CD8-positive, alpha-beta memory T cell (primary cell): ENCODE results near the gene ABLIM2. TPM values are rescaled to one million over a fixed set of nuclear protein-coding genes. Genes with fewer than 3 reads are reported as not detected.

ENCODE experiments used
- CTCF ChIA-PET: fragments of 350-600 bp; sonication (Branson Sonifier 250); formaldehyde crosslinking; loops from one replicate; lab custom pipeline; 2021; ENCODE audit warnings: antibody characterized with exemption; lab: Charles Lee
- POLR2A ChIA-PET: fragments of 350-600 bp; sonication (Branson Sonifier 250); formaldehyde crosslinking; loops from one replicate; lab custom pipeline; 2021; ENCODE audit warnings: antibody characterized with exemption; lab: Charles Lee
- DNase-seq, 5 donors: peaks; one replicate each; pipeline versions ENCODE4 v3.0.0 to v3.0.0-alpha.2; 2020 to 2022; ENCODE audit warnings: mixed read lengths in 1 of 5
- H3K27ac ChIP-seq: one replicate; pipeline ENCODE4 v1.7.0; 2013; ENCODE audit warnings: low read depth, mild to moderate bottlenecking, low read length, moderate library complexity
- H3K27me3 ChIP-seq: 2 replicates; pipeline ENCODE4 v1.7.0; 2013; ENCODE audit warnings: low read length, mild to moderate bottlenecking; ENCODE audit not compliant: insufficient read depth, poor library complexity, severe bottlenecking
- H3K36me3 ChIP-seq: 2 replicates; pipeline ENCODE4 v1.7.0; 2013; ENCODE audit warnings: mild to moderate bottlenecking, low read length, moderate library complexity; ENCODE audit not compliant: insufficient read depth
- H3K4me1 ChIP-seq: 2 replicates; pipeline ENCODE4 v1.7.0; 2013; ENCODE audit warnings: mild to moderate bottlenecking, low read length, moderate library complexity; ENCODE audit not compliant: insufficient read depth
- H3K4me3 ChIP-seq: 2 replicates; pipeline ENCODE4 v1.7.0; 2013; ENCODE audit warnings: mild to moderate bottlenecking, low read length
- H3K9me3 ChIP-seq: 2 replicates; pipeline ENCODE4 v1.7.0; 2013; ENCODE audit warnings: mild to moderate bottlenecking, low read length
- H3K27ac Mint-ChIP-seq, 8 donors: one replicate each; pipeline ENCODE4 v1.8.0; 2020 to 2021; ENCODE audit warnings: mixed read lengths in 8 of 8, mild to moderate bottlenecking in 6 of 8, inconsistent platforms in 3 of 8, moderate library complexity in 3 of 8
- H3K27me3 Mint-ChIP-seq, 2 donors: one replicate each; pipeline ENCODE4 v1.8.0; 2020 to 2021; ENCODE audit warnings: mixed read lengths in 2 of 2, mild to moderate bottlenecking in 1 of 2, moderate library complexity in 1 of 2
- H3K36me3 Mint-ChIP-seq, 3 donors: one replicate each; pipeline ENCODE4 v1.8.0; 2020 to 2021; ENCODE audit warnings: mixed read lengths in 3 of 3, inconsistent platforms in 1 of 3, mild to moderate bottlenecking in 1 of 3
- H3K4me1 Mint-ChIP-seq, 3 donors: one replicate each; pipeline ENCODE4 v1.8.0; 2020 to 2021; ENCODE audit warnings: mixed read lengths in 3 of 3, inconsistent platforms in 1 of 3, mild to moderate bottlenecking in 1 of 3
- H3K4me3 Mint-ChIP-seq, 7 donors: one replicate each; pipeline ENCODE4 v1.8.0; 2020 to 2021; ENCODE audit warnings: mixed read lengths in 7 of 7, mild to moderate bottlenecking in 6 of 7, moderate library complexity in 4 of 7, inconsistent platforms in 2 of 7
- H3K9me3 Mint-ChIP-seq, 5 donors: one replicate each; pipeline ENCODE4 v1.8.0; 2020 to 2022; ENCODE audit warnings: mixed read lengths in 5 of 5, mild to moderate bottlenecking in 3 of 5, moderate library complexity in 2 of 5, inconsistent platforms in 1 of 5
- polyA plus RNA-seq: library from polyadenylated mRNA; unstranded; fragments of 300-500 nt; fragmentation: Illumina TruSeq; gene quantifications from one replicate; pipeline ENCODE4 v1.2.3, GENCODE V29; 2021
- total RNA-seq, 2 experiments: library from RNA; stranded (reverse); gene quantifications; one replicate each; pipeline ENCODE4 v1.2.3, GENCODE V29; 2021

The ABLIM2 gene
- total and polyA plus RNA-seq, 3 experiments from 2014 or later = 0.72 to 1.2 (median 1.1) TPM

GRCh38 chr4:8082517-8083055, 76.0 kb downstream of the ABLIM2 start:
- no peak overlapping the region for H3K4me3 ChIP-seq
- Mint-ChIP-seq H3K4me3 (no peak overlapping the region), H3K9me3 (no peaks in the 10 kb centered on the region), H3K27me3 (peaks cover 0 to 4% of the 10 kb centered on the region in 2 donors), H3K4me1 (no peaks in the 10 kb centered on the region), H3K36me3 (no peaks in the 10 kb centered on the region), H3K27ac (no peak overlapping the region)
- H3K4me1 ChIP-seq = no peaks in the 10 kb centered on the region
- no peak overlapping the region for H3K27ac ChIP-seq
- DNase-seq = no peak
- ChIA-PET CTCF (no interaction called here), POLR2A (no interaction called here)
- H3K27me3 ChIP-seq = no peaks in the 10 kb centered on the region
- no peaks in the 10 kb centered on the region for H3K9me3 ChIP-seq
- no peaks in the 10 kb centered on the region for H3K36me3 ChIP-seq

GRCh38 chr4:8081621-8082516, 76.7 kb downstream of the ABLIM2 start:
- ChIA-PET CTCF (no interaction called here), POLR2A (no interaction called here)
- no peaks in the 10 kb centered on the region for H3K4me1 Mint-ChIP-seq
- no peaks in the 10 kb centered on the region for H3K9me3 Mint-ChIP-seq
- no peaks in the 10 kb centered on the region for H3K36me3 Mint-ChIP-seq
- H3K27ac Mint-ChIP-seq = no peak overlapping the region
- no peaks in the 10 kb centered on the region for H3K4me1 ChIP-seq
- no peaks in the 10 kb centered on the region for H3K9me3 ChIP-seq
- H3K4me3 Mint-ChIP-seq = no peak overlapping the region
- no peak overlapping the region for H3K27ac ChIP-seq
- no peak overlapping the region for H3K4me3 ChIP-seq
- H3K27me3 Mint-ChIP-seq = no peaks in the 10 kb centered on the region
- no peaks in the 10 kb centered on the region for H3K27me3 ChIP-seq
- DNase-seq = no peak
- H3K36me3 ChIP-seq = no peaks in the 10 kb centered on the region

GRCh38 chr4:8081171-8081570, 77.4 kb downstream of the ABLIM2 start:
- Histone ChIP-seq H3K27ac (no peak overlapping the region), H3K27me3 (no peaks in the 10 kb centered on the region), H3K9me3 (no peaks in the 10 kb centered on the region), H3K4me3 (no peak overlapping the region), H3K4me1 (no peaks in the 10 kb centered on the region), H3K36me3 (no peaks in the 10 kb centered on the region)
- H3K36me3 Mint-ChIP-seq = no peaks in the 10 kb centered on the region
- no peaks in the 10 kb centered on the region for H3K27me3 Mint-ChIP-seq
- CTCF ChIA-PET = no interaction called here
- H3K27ac Mint-ChIP-seq = no peak overlapping the region
- no peaks in the 10 kb centered on the region for H3K9me3 Mint-ChIP-seq
- no peak overlapping the region for H3K4me3 Mint-ChIP-seq
- DNase-seq = no peak
- POLR2A ChIA-PET = no interaction called here
- H3K4me1 Mint-ChIP-seq = no peaks in the 10 kb centered on the region

- Histone ChIP-seq H3K27me3 (no peaks in the 10 kb centered on the region), H3K27ac (no peak overlapping the region), H3K36me3 (no peaks in the 10 kb centered on the region), H3K4me3 (no peak overlapping the region), H3K4me1 (no peaks in the 10 kb centered on the region), H3K9me3 (no peaks in the 10 kb centered on the region)
- ChIA-PET CTCF (interaction anchor here (1.1 kb wide), 1 partner anchor 17 kb away, joined by 3 read pairs; no protein-coding TSS in a partner anchor), POLR2A (no interaction called here)
- Mint-ChIP-seq H3K27me3 (no peaks in the 10 kb centered on the region), H3K9me3 (no peaks in the 10 kb centered on the region), H3K36me3 (no peaks in the 10 kb centered on the region), H3K4me3 (no peak overlapping the region), H3K4me1 (no peaks in the 10 kb centered on the region), H3K27ac (no peak overlapping the region)
- DNase-seq = no peak
Measured at GRCh38 chr4:8080754-8081065, 77.9 kb downstream of the ABLIM2 start.

- H3K27ac ChIP-seq = no peak overlapping the region
- H3K9me3 ChIP-seq = no peaks in the 10 kb centered on the region
- peak overlapping the region in 1 of 8 donors; percentile 41 for H3K27ac Mint-ChIP-seq
- POLR2A ChIA-PET = no interaction called here
- no peak overlapping the region for H3K4me3 ChIP-seq
- no peaks in the 10 kb centered on the region for H3K4me1 ChIP-seq
- no peaks in the 10 kb centered on the region for H3K27me3 Mint-ChIP-seq
- no peak overlapping the region for H3K4me3 Mint-ChIP-seq
- CTCF ChIA-PET = interaction anchor here (1.1 kb wide), 1 partner anchor 18 kb away, joined by 3 read pairs; no protein-coding TSS in a partner anchor
- no peaks in the 10 kb centered on the region for H3K36me3 Mint-ChIP-seq
- no peaks in the 10 kb centered on the region for H3K4me1 Mint-ChIP-seq
- no peaks in the 10 kb centered on the region for H3K36me3 ChIP-seq
- H3K9me3 Mint-ChIP-seq = no peaks in the 10 kb centered on the region
- no peaks in the 10 kb centered on the region for H3K27me3 ChIP-seq
- DNase-seq = no peak
Measured at GRCh38 chr4:8079916-8080753, 78.5 kb downstream of the ABLIM2 start.

- Histone ChIP-seq H3K9me3 (no peaks in the 10 kb centered on the region), H3K27ac (no peak overlapping the region), H3K4me1 (no peaks in the 10 kb centered on the region), H3K27me3 (no peaks in the 10 kb centered on the region), H3K36me3 (no peaks in the 10 kb centered on the region), H3K4me3 (no peak overlapping the region)
- ChIA-PET CTCF (no interaction called here), POLR2A (no interaction called here)
- no peak overlapping the region for H3K4me3 Mint-ChIP-seq
- H3K9me3 Mint-ChIP-seq = no peaks in the 10 kb centered on the region
- DNase-seq = no peak
- no peaks in the 10 kb centered on the region for H3K4me1 Mint-ChIP-seq
- no peak overlapping the region for H3K27ac Mint-ChIP-seq
- H3K36me3 Mint-ChIP-seq = no peaks in the 10 kb centered on the region
- no peaks in the 10 kb centered on the region for H3K27me3 Mint-ChIP-seq
Measured at GRCh38 chr4:8079031-8079885, 79.4 kb downstream of the ABLIM2 start.

GRCh38 chr4:8078610-8079015, 80.0 kb downstream of the ABLIM2 start:
- Histone ChIP-seq H3K4me3 (no peak overlapping the region), H3K4me1 (no peaks in the 10 kb centered on the region), H3K27ac (no peak overlapping the region), H3K27me3 (no peaks in the 10 kb centered on the region), H3K9me3 (no peaks in the 10 kb centered on the region), H3K36me3 (no peaks in the 10 kb centered on the region)
- H3K27me3 Mint-ChIP-seq = peaks cover 0 to under 1% of the 10 kb centered on the region in 2 donors
- H3K9me3 Mint-ChIP-seq = no peaks in the 10 kb centered on the region
- H3K36me3 Mint-ChIP-seq = no peaks in the 10 kb centered on the region
- ChIA-PET CTCF (no interaction called here), POLR2A (no interaction called here)
- H3K4me3 Mint-ChIP-seq = no peak overlapping the region
- no peaks in the 10 kb centered on the region for H3K4me1 Mint-ChIP-seq
- H3K27ac Mint-ChIP-seq = no peak overlapping the region
- no peak for DNase-seq
